Activated gamma-delta T cell treated with Interleukin-2 at 50 U/mL for 16 hours (primary cell): ENCODE measurements around the gene HMCN2.

ENCODE experiments used
- DNase-seq: peaks from one replicate; pipeline ENCODE4 v3.0.0-alpha.2; 2020

The HMCN2 gene

GRCh38 chr9:130477564-130477963 lies 212.0 kb downstream of the HMCN2 start:
- no peak for DNase-seq

- no peak for DNase-seq
Observed at GRCh38 chr9:130478152-130478551, 212.6 kb downstream of the HMCN2 start.

GRCh38 chr9:130478736-130479575 lies 213.4 kb downstream of the HMCN2 start:
- no peak for DNase-seq

DNA sequence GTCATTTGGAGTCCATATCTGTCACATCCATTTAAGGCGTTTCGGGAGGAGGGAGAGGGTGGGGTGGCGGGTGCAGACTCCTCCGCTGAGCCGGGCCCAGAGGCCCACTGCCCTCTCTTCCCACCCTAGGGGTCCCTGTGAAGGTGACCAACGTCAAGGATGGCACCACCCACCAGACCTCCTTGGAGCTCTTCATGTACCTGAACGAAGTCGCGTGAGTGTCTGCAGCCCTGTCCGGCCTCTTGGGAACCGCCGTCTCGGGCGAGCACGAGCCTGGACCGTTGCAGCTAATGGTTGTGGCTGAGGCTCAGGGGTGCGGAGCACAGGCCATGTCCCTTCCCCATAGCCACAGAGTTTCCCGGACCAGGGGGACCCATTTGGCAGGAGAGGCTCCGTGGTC lies 214.0 kb downstream of the HMCN2 start:
- DNase-seq: no peak

GRCh38 chr9:130480673-130481072 lies 215.1 kb downstream of the HMCN2 start:
- no peak for DNase-seq

GRCh38 chr9:130482463-130482862 lies 216.9 kb downstream of the HMCN2 start:
- no peak for DNase-seq

GRCh38 chr9:130483371-130483971 lies 217.9 kb downstream of the HMCN2 start:
- DNase-seq: no peak
